ENCODE results near the gene SLC35B2.

The SLC35B2 gene, protein sequence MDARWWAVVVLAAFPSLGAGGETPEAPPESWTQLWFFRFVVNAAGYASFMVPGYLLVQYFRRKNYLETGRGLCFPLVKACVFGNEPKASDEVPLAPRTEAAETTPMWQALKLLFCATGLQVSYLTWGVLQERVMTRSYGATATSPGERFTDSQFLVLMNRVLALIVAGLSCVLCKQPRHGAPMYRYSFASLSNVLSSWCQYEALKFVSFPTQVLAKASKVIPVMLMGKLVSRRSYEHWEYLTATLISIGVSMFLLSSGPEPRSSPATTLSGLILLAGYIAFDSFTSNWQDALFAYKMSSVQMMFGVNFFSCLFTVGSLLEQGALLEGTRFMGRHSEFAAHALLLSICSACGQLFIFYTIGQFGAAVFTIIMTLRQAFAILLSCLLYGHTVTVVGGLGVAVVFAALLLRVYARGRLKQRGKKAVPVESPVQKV

DNA sequence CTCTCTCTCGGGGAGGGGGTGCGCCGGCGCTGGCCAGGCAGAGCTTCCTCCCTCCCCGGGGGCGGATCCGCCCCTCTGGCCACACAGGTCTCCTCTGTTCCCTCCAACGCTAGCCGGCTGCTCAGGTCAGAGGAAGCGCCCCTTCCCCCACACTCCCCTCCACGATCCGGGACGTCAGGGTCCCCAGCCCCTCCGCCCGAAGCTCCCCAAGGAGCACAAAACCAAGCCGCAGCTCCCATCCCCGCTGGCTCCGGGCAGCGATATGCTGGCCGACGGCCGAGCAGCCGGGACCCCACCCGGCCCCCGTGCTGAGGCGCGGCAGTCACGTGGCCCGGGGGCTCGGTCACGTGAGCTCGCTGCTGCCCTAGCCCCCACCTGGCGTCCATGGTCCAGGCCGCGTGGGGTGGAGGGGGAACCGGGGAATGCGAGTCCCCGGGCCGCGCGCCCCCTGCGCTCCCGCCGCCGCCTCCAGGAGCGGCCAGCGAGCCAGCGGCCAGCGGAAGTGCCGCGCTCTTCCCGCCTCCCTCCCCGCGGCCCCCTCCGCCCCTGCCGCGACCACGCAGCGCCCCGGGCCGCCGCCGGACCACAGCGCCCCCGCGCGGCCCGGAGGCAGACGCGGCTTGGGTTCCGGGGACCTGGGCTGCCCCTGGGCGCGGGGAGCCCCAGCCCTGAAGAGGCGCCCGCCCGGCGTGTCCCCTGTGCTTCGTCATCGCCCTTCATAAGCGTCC lies at the start of gene SLC35B2:
Gene SLC35B2 (minus strand): TSS at position 504 of the 728 bp plus-strand sequence. CDS start 118 bp downstream, at position 386.
- peak; percentile 59 for DNase-seq (ENCODE audit: low read depth)

DNA sequence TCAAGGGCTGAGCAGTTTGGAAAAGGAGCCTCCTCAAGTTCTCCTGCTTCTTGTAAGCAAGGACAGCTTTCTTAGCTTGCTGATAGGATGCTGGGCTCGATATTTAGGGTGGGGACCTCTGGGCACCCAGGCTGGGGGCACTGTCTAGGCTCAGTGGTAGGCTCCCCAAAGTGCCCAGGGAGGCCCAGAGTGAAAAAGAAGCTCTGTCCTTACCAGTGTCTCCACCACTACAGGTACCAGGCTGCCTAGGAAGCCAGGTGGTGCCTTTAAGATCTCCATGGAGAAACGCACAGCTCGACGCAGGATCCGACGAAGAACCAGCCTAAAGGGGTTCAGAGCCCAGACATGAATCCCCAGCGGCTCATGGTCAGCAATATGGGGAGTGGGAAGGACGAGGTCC lies 49.4 kb upstream of the SLC35B2 start:
- DNase-seq (ENCODE audit: low read depth), result no peak

DNA sequence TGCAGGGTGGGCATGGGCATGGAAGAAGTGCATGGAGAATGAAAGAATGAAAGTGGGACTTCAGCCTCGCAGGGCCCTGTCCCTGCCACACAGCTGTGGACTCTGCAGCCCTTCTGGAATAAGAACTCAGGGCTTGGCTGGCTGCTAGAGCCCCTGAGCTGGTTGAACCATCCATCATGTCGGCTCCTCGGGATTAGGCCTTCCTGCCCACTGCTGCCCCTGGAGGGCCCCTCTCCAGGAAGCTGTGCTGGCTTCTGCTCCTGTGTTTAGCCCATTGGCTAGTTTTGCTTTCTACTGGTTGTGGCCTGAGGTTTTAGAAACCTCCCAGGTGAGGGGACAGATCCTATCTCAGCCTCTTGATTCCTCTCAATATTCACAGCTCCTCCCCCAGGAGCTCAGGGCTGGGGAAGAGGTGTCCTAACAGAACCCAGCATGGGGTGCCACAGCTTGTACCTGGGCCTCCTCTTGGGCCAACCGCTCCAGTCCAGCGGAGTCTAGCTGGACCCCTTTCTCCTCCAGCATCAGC lies 47.9 kb upstream of the SLC35B2 start:
- DNase-seq (ENCODE audit: low read depth), result no peak

DNA sequence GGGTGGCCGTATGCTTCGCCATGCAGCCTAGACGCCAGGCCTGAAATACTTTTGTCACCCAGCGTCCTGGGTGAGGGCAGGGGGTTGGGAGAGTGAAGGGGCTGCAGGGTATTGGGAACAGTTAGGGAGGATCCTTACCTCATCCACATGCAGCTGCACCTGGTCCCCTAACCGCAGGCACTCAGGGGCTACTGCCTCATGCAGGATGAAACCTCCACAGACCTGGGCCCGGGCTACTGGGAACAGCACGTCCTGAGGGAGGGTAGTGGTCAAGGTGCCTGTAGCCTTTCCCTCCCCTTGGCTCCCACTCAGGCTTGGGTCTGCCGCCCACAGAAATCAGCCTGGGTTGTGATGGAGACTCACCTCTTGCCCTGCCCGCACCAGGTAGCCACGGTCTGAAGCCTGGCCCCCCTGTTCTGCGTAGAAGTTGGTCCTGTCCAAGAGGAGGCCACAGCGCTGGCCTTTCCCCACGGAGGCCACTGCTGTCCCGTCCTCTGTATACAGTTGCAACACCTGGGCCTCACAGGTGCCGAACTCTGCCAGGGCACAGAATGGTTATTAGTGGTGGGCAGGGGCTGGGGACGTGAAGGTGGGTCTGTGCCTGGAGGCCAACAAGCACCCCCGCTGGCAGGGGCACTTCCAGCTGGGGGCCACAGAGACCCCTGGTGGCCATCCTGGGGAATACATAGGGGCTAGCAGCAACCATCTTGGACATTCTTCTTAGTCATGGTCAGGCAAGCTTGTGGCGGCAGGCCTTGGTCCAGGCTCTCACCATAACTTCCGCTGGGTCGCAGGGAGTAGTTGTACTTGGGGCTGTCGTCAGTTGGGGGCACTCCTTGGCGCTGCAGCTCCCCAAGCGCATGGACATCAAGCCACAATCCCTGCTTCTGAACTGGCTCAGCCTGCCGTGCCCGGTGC lies 47.2 kb upstream of the SLC35B2 start:
- peak; percentile 19 for DNase-seq (ENCODE audit: low read depth)

GRCh38 chr6:44303842-44304241 lies 46.5 kb upstream of the SLC35B2 start:
- DNase-seq (ENCODE audit: low read depth), result no peak

DNA sequence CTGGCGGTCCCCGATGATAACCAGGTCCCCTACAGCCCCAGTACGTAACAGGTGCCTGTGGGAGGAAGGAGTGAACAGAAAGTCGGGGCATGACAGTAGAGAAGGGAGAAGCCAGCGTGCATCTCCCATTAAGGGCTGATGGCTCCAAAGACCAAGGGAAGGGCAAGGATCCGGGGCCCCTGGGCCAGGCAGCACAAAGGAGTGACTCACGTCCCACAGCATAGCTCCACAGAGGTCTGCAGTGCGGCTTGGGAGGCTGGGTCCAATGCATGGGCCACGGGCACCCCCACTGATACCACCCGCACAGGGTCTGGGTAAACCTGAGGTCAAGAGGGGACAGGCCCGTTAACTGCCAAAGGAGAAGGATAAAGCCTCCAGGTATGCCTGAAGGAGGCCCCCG lies 45.5 kb upstream of the SLC35B2 start:
- DNase-seq (ENCODE audit: low read depth), result no peak

GRCh38 chr6:44301782-44302564 lies 44.6 kb upstream of the SLC35B2 start:
- DNase-seq (ENCODE audit: low read depth), result no peak

DNA sequence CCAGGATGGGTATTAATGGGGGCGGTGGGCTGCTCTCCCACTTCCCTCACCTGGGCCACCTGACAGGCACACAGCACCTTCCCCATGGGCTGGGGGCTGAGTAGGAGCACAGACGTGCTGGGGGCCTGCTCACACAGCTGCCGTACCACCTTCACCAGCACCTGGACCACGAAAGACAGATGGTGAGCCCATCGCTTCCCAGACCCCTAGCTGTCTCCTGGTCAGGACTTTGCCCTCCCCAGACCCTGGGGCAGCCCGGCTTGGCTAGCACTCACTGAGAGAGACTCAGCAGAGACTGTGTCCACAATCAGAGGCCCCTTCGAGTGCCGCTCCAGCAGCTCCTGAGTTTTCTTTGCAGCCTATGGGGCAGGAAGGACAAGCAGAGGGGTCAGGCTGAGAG lies 43.8 kb upstream of the SLC35B2 start:
- no peak for DNase-seq (ENCODE audit: low read depth)

DNA sequence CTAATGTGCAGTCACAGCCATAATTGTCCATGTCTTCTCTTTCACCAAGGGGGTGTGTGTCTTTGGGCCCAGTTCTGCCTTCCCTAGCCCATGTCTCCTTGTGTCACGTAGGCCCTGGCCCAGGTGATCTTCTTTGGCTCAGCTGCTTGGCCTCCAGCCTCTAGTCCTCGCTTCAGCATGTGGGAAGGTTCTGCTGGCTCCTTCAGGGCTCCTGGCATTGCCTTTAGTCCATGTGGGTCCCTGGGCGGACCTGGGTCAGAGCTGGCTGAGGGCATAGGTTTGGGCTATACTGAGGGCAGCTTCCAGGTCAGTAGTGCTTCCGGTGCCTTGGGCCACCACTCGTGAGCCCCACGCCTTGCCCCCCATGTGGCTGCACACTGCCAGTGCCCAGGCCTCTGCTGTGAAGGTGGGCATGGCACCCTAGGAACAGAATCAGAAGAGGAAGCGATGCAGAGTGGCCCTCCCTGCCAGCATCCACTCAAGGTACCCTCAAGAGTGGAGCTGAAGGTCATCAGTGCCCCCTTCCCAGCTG lies 43.0 kb upstream of the SLC35B2 start:
- no peak for DNase-seq (ENCODE audit: low read depth)

GRCh38 chr6:44298864-44299263 lies 41.5 kb upstream of the SLC35B2 start:
- DNase-seq (ENCODE audit: low read depth), result no peak

DNA sequence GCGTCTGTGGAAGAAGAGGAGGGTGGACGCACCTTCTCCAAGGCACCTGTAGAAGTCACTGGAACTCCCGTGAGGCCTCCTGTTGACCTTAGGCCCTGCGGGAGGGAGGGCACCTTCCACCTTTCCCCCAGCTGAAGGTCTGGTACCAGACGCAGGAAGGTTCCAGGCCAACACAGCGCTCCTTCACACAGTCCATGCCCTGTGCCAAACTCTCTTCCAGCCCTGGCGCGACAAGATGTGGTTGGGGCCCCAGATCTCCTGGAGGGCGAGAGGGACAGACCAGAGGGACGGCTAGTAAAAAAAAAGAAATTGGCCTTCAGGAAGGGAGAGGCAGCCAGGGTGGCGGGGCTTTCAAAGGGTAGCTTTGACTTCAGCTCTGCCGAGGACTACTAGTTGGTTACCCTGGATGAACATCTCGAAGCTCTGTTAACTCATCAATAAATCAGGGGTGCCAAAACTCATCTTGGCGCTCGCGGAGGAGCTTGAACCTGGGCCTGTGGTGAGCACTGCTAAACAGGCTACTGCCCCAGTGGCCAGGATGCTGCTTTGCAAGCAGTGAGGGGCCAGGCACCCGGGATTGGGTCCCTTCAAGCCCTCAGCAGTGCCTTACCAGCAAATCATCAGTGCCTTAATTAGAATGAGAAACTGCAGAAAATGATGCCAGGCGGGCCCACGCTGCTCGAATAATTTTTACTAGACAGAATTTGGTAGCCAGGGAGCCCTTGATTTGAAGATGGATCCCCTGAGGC lies 40.9 kb upstream of the SLC35B2 start:
- DNase-seq (ENCODE audit: low read depth), result no peak

GRCh38 chr6:44297063-44298038 lies 40.0 kb upstream of the SLC35B2 start:
- peak; percentile 39 for DNase-seq (ENCODE audit: low read depth)

- no peak for DNase-seq (ENCODE audit: low read depth)
These were observed 37.8 kb upstream of the SLC35B2 start for GRCh38 chr6:44294832-44295791.

DNA sequence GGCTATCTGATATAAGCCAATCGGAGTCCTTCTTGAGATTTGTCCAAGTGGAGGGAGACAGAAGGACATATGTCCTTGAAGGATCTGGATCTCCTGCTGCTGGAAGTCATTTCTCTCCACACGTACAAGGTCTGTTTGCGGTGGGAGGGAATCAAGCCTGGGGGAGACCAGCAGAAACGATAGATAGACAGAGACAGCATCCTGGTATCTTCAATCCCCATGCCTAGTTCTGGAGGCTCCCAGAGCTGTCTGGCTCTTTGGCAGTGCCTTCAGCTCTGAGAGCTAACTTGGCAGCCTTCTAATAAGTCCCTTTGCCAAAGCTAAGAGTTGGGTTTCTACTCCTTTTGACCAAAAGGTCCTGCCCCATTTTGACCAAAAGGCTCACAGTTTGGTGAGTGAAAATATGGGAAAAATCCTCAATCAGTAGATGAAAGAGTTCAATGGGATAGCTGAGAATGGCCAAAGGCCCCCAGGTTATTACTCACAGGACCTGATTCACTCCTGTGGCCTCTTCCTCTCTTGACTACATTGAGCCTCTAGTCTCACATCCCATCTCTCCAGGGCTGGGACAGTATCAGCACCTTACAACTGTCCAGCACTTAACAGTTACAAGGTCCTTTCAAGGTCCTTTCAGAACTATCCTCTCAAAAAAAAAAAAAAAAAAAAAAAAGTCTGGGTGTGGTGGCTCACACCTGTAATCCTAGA lies 35.5 kb upstream of the SLC35B2 start:
- no peak for DNase-seq (ENCODE audit: low read depth)

GRCh38 chr6:44291841-44292240 lies 34.5 kb upstream of the SLC35B2 start:
- no peak for DNase-seq (ENCODE audit: low read depth)

DNA sequence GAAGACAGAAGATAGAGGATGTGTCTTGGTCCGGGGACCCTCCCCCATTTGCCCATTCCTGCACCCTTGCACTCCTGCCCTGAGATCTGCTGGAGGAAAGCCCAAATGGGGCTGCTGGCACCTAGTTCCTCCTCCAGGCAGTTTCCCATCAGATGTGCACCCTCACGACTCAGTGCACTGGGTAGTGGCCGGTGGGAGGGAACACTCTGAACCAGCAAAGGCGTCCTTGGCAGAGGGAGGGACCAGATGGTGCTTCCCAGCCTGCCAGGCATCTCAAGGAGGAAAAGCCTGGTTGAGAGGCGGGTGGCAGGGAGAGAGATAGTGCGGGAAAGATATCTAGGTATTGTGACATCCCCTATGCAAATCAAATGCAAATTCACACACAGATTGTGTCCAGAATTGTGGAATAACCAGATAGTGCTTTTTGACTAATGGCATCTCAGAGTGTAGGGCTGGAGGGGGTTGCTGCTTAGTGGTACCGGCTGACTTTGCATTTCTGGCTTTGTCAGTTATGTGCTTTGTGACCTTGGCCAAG lies 32.5 kb upstream of the SLC35B2 start:
- DNase-seq (ENCODE audit: low read depth), result no peak

- no peak for DNase-seq (ENCODE audit: low read depth)
These were observed 29.4 kb upstream of the SLC35B2 start for GRCh38 chr6:44286747-44287146.
